Sigmoid colon (tissue), 3 donors: ENCODE data around the gene PPARA.

ENCODE experiments used
- CTCF ChIP-seq, 4 experiments: fragments of 450-650 bp in 3 of 4; fragments of 200-600 bp in 1 of 4; IDR thresholded peaks; one replicate each; pipeline ENCODE4 v1.5.1; 2016 to 2019; ENCODE audit warnings: antibody characterized with exemption in 4 of 4, mild to moderate bottlenecking in 3 of 4, moderate library complexity in 2 of 4
- POLR2A ChIP-seq, 2 donors: fragments of 450-650 bp; IDR thresholded peaks; one replicate each; pipeline ENCODE4 v1.6.1; 2016; ENCODE audit warnings: antibody characterized with exemption in 2 of 2, mild to moderate bottlenecking in 2 of 2, moderate library complexity in 2 of 2

GRCh38 chr22:46281866-46282678 is 131.7 kb downstream of the PPARA start:
- no peak for TF ChIP-seq POLR2A (IDR thresholded peaks at IDR 0.05)
- no peak for TF ChIP-seq CTCF (IDR thresholded peaks at IDR 0.05)
